DOHH2 (cell line): Measurements from ENCODE around the gene SPATC1L.

Source experiments
- H3F3A ChIP-seq: fragments of 200-600 bp; sonication (generic), shearing (Covaris generic); 2 replicates; pipeline ENCODE4 v1.6.0; 2016; ENCODE audit warnings: antibody characterized with exemption, mild to moderate bottlenecking; ENCODE audit not compliant: control insufficient read depth, insufficient read depth
- H3K27ac ChIP-seq: fragments of 200-600 bp; sonication (generic); 2 replicates; pipeline ENCODE4 v1.5.1; 2014; ENCODE audit warnings: low read depth, mild to moderate bottlenecking, low read length, moderate library complexity
- H3K27me3 ChIP-seq: fragments of 200-600 bp; sonication (generic); 2 replicates; pipeline ENCODE4 v1.6.1; 2014; ENCODE audit warnings: mild to moderate bottlenecking, low read length, mixed read lengths; ENCODE audit not compliant: control insufficient read depth
- H3K36me3 ChIP-seq: fragments of 200-600 bp; sonication (generic); 2 replicates; pipeline ENCODE4 v1.6.1; 2014; ENCODE audit warnings: mild to moderate bottlenecking, low read length, moderate library complexity, mixed read lengths; ENCODE audit not compliant: control insufficient read depth
- H3K4me1 ChIP-seq: fragments of 200-600 bp; sonication (generic); 2 replicates; pipeline ENCODE4 v1.6.1; 2014; ENCODE audit warnings: mild to moderate bottlenecking, low read length, mixed read lengths; ENCODE audit not compliant: control insufficient read depth
- H3K4me2 ChIP-seq: fragments of 200-600 bp; sonication (generic); 2 replicates; pipeline ENCODE4 v1.6.0; 2014; ENCODE audit warnings: mild to moderate bottlenecking, low read length, moderate library complexity
- H3K4me3 ChIP-seq: fragments of 200-600 bp; sonication (generic); 2 replicates; pipeline ENCODE4 v1.5.1; 2014; ENCODE audit warnings: mild to moderate bottlenecking, low read length, mixed read lengths
- H3K79me2 ChIP-seq: fragments of 200-600 bp; sonication (generic); 2 replicates; pipeline ENCODE4 v1.6.1; 2014; ENCODE audit warnings: mild to moderate bottlenecking, low read length, mixed read lengths; ENCODE audit not compliant: control insufficient read depth
- H3K9me2 ChIP-seq: fragments of 200-600 bp; sonication (generic); replicated peaks from 2 replicates; pipeline ENCODE4 v1.6.1; 2014; ENCODE audit warnings: mild to moderate bottlenecking, low read length, mixed read lengths; ENCODE audit not compliant: control insufficient read depth
- H3K9me3 ChIP-seq: fragments of 200-600 bp; sonication (generic); 2 replicates; pipeline ENCODE4 v1.6.1; 2014; ENCODE audit warnings: antibody characterized with exemption, low read length, mixed read lengths; ENCODE audit not compliant: control insufficient read depth, insufficient read depth
- H4K20me1 ChIP-seq: fragments of 200-600 bp; sonication (generic); 2 replicates; pipeline ENCODE4 v1.6.0; 2014; ENCODE audit warnings: low read depth, mild to moderate bottlenecking, antibody characterized with exemption, low read length, moderate library complexity; ENCODE audit not compliant: control insufficient read depth, insufficient read depth
- EZH2phosphoT487 ChIP-seq: fragments of 200-600 bp; sonication (generic); IDR thresholded peaks from 2 replicates; pipeline ENCODE4 v1.6.1; 2017; ENCODE audit warnings: borderline replicate concordance, mild to moderate bottlenecking, antibody characterized with exemption, low read length, moderate library complexity, mixed read lengths
- TF ChIP-seq, protein P1 (sequence below): fragments of 200-600 bp; sonication (generic); IDR thresholded peaks from one replicate; pipeline ENCODE4 v1.5.1; 2014; ENCODE audit warnings: antibody characterized with exemption, mild to moderate bottlenecking, low read depth, low read length; ENCODE audit not compliant: poor library complexity, severe bottlenecking

Gene SPATC1L

DNA sequence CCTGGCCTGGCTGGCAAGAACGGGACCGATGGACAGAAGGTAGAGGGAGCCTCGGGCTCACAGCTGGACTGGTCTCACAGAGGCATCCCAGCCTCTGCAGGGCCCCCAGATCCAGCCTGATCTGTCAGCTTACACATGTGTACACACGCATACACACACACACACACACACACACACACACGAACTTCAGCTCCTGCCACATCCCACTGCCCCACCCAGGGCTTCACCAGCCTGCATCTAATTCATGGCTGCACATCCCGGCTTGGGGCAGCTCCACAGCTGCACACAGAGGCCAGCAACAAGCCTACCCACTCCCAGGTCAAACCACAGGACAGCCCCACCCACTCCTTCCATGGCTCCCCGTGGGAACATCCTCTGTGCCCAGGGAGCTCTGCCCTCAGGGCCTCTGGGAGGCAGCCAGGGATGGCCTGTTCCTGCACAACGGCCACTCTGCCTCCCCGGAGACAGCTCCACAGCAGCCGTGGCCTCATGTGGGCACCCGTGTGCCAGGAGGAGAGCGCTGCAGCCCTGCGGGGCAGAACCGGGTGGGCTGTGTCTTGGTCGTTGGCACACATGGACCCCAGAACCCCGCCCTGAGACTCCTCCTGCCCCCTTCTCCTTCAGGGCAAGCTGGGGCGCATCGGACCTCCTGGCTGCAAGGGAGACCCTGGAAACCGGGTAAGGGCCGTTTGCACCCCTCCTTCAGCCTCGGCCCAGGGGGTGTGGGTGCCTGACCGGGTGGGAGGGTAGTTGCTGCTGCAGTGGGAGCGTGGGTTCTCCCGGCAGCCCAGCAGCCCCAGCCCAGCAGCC, 67.3 kb downstream of the SPATC1L start:
- no peaks in the 10 kb centered on the region for H3K4me1 ChIP-seq
- H3K79me2 ChIP-seq: no peaks in the 10 kb centered on the region
- H3F3A ChIP-seq: no peaks in the 10 kb centered on the region
- H3K9me2 ChIP-seq: no peaks in the 10 kb centered on the region
- TF ChIP-seq EZH2phosphoT487: no peak
- TF ChIP-seq, protein P1, sequence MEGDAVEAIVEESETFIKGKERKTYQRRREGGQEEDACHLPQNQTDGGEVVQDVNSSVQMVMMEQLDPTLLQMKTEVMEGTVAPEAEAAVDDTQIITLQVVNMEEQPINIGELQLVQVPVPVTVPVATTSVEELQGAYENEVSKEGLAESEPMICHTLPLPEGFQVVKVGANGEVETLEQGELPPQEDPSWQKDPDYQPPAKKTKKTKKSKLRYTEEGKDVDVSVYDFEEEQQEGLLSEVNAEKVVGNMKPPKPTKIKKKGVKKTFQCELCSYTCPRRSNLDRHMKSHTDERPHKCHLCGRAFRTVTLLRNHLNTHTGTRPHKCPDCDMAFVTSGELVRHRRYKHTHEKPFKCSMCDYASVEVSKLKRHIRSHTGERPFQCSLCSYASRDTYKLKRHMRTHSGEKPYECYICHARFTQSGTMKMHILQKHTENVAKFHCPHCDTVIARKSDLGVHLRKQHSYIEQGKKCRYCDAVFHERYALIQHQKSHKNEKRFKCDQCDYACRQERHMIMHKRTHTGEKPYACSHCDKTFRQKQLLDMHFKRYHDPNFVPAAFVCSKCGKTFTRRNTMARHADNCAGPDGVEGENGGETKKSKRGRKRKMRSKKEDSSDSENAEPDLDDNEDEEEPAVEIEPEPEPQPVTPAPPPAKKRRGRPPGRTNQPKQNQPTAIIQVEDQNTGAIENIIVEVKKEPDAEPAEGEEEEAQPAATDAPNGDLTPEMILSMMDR: no peak
- no peak overlapping the region for H3K4me2 ChIP-seq
- no peaks in the 10 kb centered on the region for H3K36me3 ChIP-seq
- H3K27ac ChIP-seq: no peak overlapping the region
- no peaks in the 10 kb centered on the region for H3K27me3 ChIP-seq
- no peak overlapping the region for H3K4me3 ChIP-seq
- H3K9me3 ChIP-seq: peaks cover 24% of the 10 kb centered on the region; the same call in 1 of the 2 replicates
- H4K20me1 ChIP-seq: no peaks in the 10 kb centered on the region

DNA sequence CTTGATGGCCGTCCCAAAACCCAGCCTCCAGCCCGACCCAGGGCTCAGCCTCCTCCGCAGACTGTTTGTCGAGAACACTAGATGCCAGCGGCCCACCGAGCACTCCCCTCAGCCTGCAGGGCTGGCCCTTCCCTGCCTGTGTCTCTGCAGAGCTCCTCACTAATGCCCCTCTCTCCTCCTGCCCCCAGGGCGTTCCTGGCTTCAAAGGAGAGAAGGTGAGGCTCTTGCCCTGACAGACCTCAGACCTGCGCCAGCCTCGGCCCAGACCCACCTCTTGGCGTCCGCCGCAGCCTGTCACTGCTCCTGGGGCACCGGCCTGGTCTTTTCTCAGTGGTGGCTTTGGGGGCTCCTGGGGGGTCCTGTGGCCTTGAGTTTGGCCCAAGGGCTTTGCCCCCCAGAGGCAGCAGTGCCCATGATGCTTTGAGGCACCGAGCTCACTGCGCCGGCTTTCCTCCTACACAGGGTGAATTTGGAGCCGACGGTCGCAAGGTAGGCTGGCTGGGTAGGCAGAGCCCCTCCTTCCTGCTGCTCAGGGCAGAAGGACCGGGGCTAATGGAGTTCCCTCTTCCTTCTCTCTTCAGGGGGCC, 68.0 kb downstream of the SPATC1L start:
- no peak overlapping the region for H3K4me3 ChIP-seq
- no peaks in the 10 kb centered on the region for H3F3A ChIP-seq
- H3K9me3 ChIP-seq: peaks cover 26% of the 10 kb centered on the region; the same call in 1 of the 2 replicates
- no peaks in the 10 kb centered on the region for H3K79me2 ChIP-seq
- no peak overlapping the region for H3K4me2 ChIP-seq
- no peaks in the 10 kb centered on the region for H4K20me1 ChIP-seq
- H3K27ac ChIP-seq: no peak overlapping the region
- H3K4me1 ChIP-seq: no peaks in the 10 kb centered on the region
- no peaks in the 10 kb centered on the region for H3K27me3 ChIP-seq
- no peaks in the 10 kb centered on the region for H3K36me3 ChIP-seq
- no peaks in the 10 kb centered on the region for H3K9me2 ChIP-seq
- no peak for TF ChIP-seq EZH2phosphoT487
- TF ChIP-seq, protein P1: no peak

DNA sequence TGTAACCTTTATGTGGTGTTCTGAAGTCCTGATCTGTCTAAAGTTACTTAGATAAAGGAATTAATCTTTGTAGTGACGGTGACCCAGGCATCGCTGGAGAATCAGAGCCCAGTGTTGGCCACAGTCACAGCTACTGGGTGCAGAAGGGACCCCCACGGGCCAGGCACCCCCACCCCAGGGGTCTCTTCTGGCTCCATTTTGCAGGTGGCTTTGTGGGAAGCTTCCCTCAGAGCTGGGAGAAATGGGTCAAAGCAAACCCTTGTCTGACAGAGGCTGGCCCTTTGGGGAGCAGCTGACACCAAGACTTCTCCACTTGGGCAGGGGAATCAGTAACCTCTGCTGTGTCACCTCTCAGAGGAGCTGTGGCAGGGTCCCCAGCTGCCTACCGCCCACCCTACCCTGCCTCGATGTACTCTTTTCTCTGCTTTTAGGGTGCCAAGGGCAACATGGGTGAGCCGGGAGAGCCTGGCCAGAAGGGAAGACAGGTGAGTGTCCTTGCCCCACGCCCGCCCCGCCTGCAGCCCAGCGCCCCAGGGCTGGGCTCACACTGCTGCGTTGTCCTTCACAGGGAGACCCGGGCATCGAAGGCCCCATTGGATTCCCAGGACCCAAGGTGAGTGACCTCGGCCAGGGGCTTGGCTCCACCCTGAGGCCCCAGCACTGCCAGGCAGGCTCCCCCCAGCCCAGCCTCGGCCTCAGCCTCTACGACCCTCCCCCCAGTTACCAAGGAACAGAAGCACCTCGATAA, 68.6 kb downstream of the SPATC1L start:
- H3K27ac ChIP-seq: no peak overlapping the region
- no peak overlapping the region for H3K4me2 ChIP-seq
- H3K36me3 ChIP-seq: no peaks in the 10 kb centered on the region
- no peaks in the 10 kb centered on the region for H3F3A ChIP-seq
- no peaks in the 10 kb centered on the region for H3K9me2 ChIP-seq
- H3K4me3 ChIP-seq: no peak overlapping the region
- H3K9me3 ChIP-seq: peaks cover 29% of the 10 kb centered on the region; the same call in 1 of the 2 replicates
- H3K27me3 ChIP-seq: no peaks in the 10 kb centered on the region
- TF ChIP-seq EZH2phosphoT487: no peak
- TF ChIP-seq, protein P1: no peak
- H3K79me2 ChIP-seq: no peaks in the 10 kb centered on the region
- H3K4me1 ChIP-seq: no peaks in the 10 kb centered on the region
- H4K20me1 ChIP-seq: no peaks in the 10 kb centered on the region
